Heart left ventricle (tissue), 13 donors: Measurements from ENCODE around the gene LRMDA.

ENCODE experiments used
- CTCF ChIP-seq, 12 donors: fragments of 200-600 bp; sonication (generic) in 4 of 12; IDR thresholded peaks; one replicate each; pipeline versions ENCODE4 v1.5.0 to v1.8.0; 2018 to 2022; ENCODE audit warnings: antibody characterized with exemption in 12 of 12, mild to moderate bottlenecking in 5 of 12
- POLR2A ChIP-seq, 2 donors: fragments of 450-650 bp; IDR thresholded peaks; one replicate each; pipeline ENCODE4 v1.6.1; 2017; ENCODE audit warnings: antibody characterized with exemption in 2 of 2, mild to moderate bottlenecking in 2 of 2, moderate library complexity in 2 of 2
- donor health status: ischemic (EF 13 %, LVEDD 7.1; RV severe dilation, severe dysfunction).
- donor health status: DM: no; HTN: yes; CAD: no.
- donor health status: DM: no; HTN: no; CAD: no.
- donor health status: ischemic (EF 25% LVEDD 6.9; RV normal size, moderate dysfunction).
- donor health status: ischemic (EF 25% LVEDD 5.7; RV mildly dilated, moderate dysfunction).
- donor health status: ischemic (EF 35%, LVEDD 5.7; RV mildly dilated, moderate dysfunction).
- donor health status: nonischemic (EF 11% LVEDD 7.7; RV severe dilation, severe dysfunction).
- donor health status: DM: yes; HTN: yes; CAD: no.
- donor health status: PGD.
- donor health status: ischemic (EF 29% LVEDD 5.4; RV normal size, mild dysfunction).
- donor health status: nonischemic (EF 23%, LVEDD 6.1; RV moderate dilation, normal function).

- no peak for TF ChIP-seq CTCF (IDR thresholded peaks at IDR 0.05)
- TF ChIP-seq POLR2A (IDR thresholded peaks at IDR 0.05), result no peak
Measured at GRCh38 chr10:76007667-76008181, 576.3 kb downstream of the LRMDA start.
